ENCODE measurements around the gene INSYN2A. TPM values are rescaled to one million over a fixed set of nuclear protein-coding genes. Genes with fewer than 3 reads are reported as not detected.

INSYN2A gene
- total and polyA plus RNA-seq, 10 of the 15 experiments (the other 5 are each of a cell fraction or from before 2014, with no cell fraction given) = not detected

DNA sequence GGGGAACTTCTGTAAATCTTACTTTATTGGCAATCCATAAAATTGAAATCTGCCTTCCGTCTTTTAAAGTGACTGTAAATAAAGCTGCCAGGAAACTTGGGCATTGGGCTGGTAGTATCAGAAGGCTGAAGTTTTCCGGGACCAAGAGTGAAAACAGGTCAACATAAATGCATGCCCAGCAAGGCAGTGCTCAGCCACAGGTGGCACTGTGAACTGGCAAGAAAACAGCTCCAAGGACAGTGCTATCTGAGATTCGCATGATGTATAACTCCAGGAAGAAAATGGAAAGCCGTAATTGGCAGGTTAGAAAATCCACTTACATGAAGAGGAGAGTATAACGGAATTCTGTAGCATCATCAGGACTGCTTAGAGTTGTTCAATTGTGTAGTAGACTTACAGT lies 1.9 kb upstream of the INSYN2A start (continued):
- no peak for TF ChIP-seq JUND (IDR thresholded peaks at IDR 0.05; ENCODE audit: low read depth, low read length)
- TF ChIP-seq SMARCA5 (IDR thresholded peaks at IDR 0.05) = no peak
- no peak for TF ChIP-seq ATF7 (IDR thresholded peaks at IDR 0.05; ENCODE audit: low read depth)
- no peak for TF ChIP-seq CBX3 (IDR thresholded peaks at IDR 0.05; ENCODE audit: borderline replicate concordance, low read depth)
- TF ChIP-seq, protein P1, sequence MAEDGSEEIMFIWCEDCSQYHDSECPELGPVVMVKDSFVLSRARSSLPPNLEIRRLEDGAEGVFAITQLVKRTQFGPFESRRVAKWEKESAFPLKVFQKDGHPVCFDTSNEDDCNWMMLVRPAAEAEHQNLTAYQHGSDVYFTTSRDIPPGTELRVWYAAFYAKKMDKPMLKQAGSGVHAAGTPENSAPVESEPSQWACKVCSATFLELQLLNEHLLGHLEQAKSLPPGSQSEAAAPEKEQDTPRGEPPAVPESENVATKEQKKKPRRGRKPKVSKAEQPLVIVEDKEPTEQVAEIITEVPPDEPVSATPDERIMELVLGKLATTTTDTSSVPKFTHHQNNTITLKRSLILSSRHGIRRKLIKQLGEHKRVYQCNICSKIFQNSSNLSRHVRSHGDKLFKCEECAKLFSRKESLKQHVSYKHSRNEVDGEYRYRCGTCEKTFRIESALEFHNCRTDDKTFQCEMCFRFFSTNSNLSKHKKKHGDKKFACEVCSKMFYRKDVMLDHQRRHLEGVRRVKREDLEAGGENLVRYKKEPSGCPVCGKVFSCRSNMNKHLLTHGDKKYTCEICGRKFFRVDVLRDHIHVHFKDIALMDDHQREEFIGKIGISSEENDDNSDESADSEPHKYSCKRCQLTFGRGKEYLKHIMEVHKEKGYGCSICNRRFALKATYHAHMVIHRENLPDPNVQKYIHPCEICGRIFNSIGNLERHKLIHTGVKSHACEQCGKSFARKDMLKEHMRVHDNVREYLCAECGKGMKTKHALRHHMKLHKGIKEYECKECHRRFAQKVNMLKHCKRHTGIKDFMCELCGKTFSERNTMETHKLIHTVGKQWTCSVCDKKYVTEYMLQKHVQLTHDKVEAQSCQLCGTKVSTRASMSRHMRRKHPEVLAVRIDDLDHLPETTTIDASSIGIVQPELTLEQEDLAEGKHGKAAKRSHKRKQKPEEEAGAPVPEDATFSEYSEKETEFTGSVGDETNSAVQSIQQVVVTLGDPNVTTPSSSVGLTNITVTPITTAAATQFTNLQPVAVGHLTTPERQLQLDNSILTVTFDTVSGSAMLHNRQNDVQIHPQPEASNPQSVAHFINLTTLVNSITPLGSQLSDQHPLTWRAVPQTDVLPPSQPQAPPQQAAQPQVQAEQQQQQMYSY (CRISPR knock-in tag; IDR thresholded peaks at IDR 0.05) = no peak
- TF ChIP-seq IKZF1 (conservative IDR thresholded peaks at IDR 0.05) = no peak
- TF ChIP-seq, protein P2, sequence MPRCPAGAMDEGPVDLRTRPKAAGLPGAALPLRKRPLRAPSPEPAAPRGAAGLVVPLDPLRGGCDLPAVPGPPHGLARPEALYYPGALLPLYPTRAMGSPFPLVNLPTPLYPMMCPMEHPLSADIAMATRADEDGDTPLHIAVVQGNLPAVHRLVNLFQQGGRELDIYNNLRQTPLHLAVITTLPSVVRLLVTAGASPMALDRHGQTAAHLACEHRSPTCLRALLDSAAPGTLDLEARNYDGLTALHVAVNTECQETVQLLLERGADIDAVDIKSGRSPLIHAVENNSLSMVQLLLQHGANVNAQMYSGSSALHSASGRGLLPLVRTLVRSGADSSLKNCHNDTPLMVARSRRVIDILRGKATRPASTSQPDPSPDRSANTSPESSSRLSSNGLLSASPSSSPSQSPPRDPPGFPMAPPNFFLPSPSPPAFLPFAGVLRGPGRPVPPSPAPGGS (IDR thresholded peaks at IDR 0.05; ENCODE audit: borderline replicate concordance, insufficient read depth, low read depth, low read length, poor library complexity, severe bottlenecking) = no peak

DNA sequence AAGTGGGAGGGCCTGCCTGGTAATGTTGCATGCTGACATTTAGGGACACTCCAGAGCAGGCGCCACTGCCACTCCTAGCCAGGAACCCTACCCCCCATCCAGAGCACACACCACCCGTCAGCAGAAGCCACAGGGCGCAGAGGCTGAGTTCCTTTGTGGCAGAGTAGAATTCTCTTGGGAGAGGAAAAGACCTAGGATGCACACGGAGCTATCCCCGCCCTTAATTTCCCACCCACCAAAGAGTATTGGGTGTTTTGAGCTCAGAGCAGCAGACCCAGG lies 702 bp upstream of the INSYN2A start:
- no peaks in the 10 kb centered on the region for H3K27me3 ChIP-seq (replicated peaks in 1 of 2; ENCODE audit: control insufficient read depth in 2 of 2, insufficient read depth in 2 of 2, low read length in 1 of 2)
- in situ Hi-C loops (cut with MboI) = no loop called here
- H3K27ac ChIP-seq (ENCODE audit: control insufficient read depth, insufficient read depth) = no peak overlapping the region
- H3K4me3 ChIP-seq = no peak overlapping the region
- POLR2A ChIA-PET = no interaction called here
- no peak overlapping the region for H3K4me2 ChIP-seq (ENCODE audit: control insufficient read depth, insufficient read depth)
- WGBS (ENCODE audit: insufficient coverage, insufficient replicate concordance, low lambda C conversion rate, missing lambda C conversion rate) = 2% methylated on average over 4 of the region's 5 CpGs
- RAD21 ChIA-PET (ENCODE audit: unreplicated experiment) = no interaction called here
- no peak overlapping the region for H2AFZ ChIP-seq (ENCODE audit: control insufficient read depth, low read depth, low read length)
- no peaks in the 10 kb centered on the region for H3K9me3 ChIP-seq (replicated peaks; ENCODE audit: control insufficient read depth, insufficient read depth, low read length)
- no peaks in the 10 kb centered on the region for H4K20me1 ChIP-seq (ENCODE audit: control insufficient read depth, insufficient read depth)
- H3K9ac ChIP-seq (ENCODE audit: control insufficient read depth, insufficient read depth, low read length) = no peak overlapping the region
- no peak for FAIRE-seq
- H3K4me1 ChIP-seq (ENCODE audit: control insufficient read depth, insufficient read depth, low read length) = no peaks in the 10 kb centered on the region
- no peaks in the 10 kb centered on the region for H3K36me3 ChIP-seq (ENCODE audit: control insufficient read depth in 2 of 2, insufficient read depth in 2 of 2, low read length in 1 of 2)
- no TSS peak for BruUV-seq (replicated peaks)
- SMC1A ChIA-PET (ENCODE audit: uncharacterized antibody, unreplicated experiment) = no interaction called here
- ATAC-seq = no peak
- CTCF ChIA-PET = no interaction called here
- intact Hi-C loops (cut with micrococcal nuclease; ENCODE audit: unreplicated experiment) = no loop called here
- DNase-seq (ENCODE audit: low read depth, low spot score) = no peak
- H3K79me2 ChIP-seq (ENCODE audit: control insufficient read depth, insufficient read depth, low read length) = no peaks in the 10 kb centered on the region
- TF ChIP-seq CHD4 (IDR thresholded peaks at IDR 0.05) (no peak), ZBED1 (IDR thresholded peaks at IDR 0.05; ENCODE audit: borderline replicate concordance) (no peak), ZNF622 (IDR thresholded peaks at IDR 0.05) (no peak), RELA (IDR thresholded peaks at IDR 0.05; ENCODE audit: borderline replicate concordance, partially characterized antibody) (no peak), BACH1 (IDR thresholded peaks at IDR 0.05; ENCODE audit: borderline replicate concordance) (no peak), STAT3 (IDR thresholded peaks at IDR 0.05; ENCODE audit: low read depth, low read length) (no peak), MTA2 (IDR thresholded peaks at IDR 0.05; ENCODE audit: low read depth) (no peak), SUZ12 (IDR thresholded peaks at IDR 0.05; ENCODE audit: unreplicated experiment) (no peak), NR2C2 (IDR thresholded peaks at IDR 0.05; ENCODE audit: borderline replicate concordance, control insufficient read depth, insufficient read length, low read depth) (no peak)
- TF ChIP-seq, protein P3, sequence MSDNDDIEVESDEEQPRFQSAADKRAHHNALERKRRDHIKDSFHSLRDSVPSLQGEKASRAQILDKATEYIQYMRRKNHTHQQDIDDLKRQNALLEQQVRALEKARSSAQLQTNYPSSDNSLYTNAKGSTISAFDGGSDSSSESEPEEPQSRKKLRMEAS (IDR thresholded peaks at IDR 0.05; ENCODE audit: low read depth, low read length) = no peak
- TF ChIP-seq, protein P4, sequence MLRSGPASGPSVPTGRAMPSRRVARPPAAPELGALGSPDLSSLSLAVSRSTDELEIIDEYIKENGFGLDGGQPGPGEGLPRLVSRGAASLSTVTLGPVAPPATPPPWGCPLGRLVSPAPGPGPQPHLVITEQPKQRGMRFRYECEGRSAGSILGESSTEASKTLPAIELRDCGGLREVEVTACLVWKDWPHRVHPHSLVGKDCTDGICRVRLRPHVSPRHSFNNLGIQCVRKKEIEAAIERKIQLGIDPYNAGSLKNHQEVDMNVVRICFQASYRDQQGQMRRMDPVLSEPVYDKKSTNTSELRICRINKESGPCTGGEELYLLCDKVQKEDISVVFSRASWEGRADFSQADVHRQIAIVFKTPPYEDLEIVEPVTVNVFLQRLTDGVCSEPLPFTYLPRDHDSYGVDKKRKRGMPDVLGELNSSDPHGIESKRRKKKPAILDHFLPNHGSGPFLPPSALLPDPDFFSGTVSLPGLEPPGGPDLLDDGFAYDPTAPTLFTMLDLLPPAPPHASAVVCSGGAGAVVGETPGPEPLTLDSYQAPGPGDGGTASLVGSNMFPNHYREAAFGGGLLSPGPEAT (IDR thresholded peaks at IDR 0.05; ENCODE audit: low read depth) = no peak

Data from GM12878 (cell line).